Testis (tissue), 2 donors: ENCODE measurements around the gene BBLN.

ENCODE experiments used
- CTCF ChIP-seq, 3 experiments: fragments of 450-650 bp in 2 of 3; fragments of 200-600 bp in 1 of 3; sonication (generic) in 1 of 3; IDR thresholded peaks; one replicate each; pipeline ENCODE4 v1.5.1; 2016 to 2019; ENCODE audit warnings: antibody characterized with exemption in 3 of 3, mild to moderate bottlenecking in 2 of 3, moderate library complexity in 1 of 3
- POLR2A ChIP-seq: fragments of 450-650 bp; IDR thresholded peaks from one replicate; pipeline ENCODE4 v1.6.1; 2017; ENCODE audit warnings: antibody characterized with exemption, mild to moderate bottlenecking, moderate library complexity

- TF ChIP-seq CTCF (IDR thresholded peaks at IDR 0.05) (no peak), POLR2A (no peak)
Observed at GRCh38 chr9:128201441-128202369, 41.6 kb downstream of the BBLN start.
